Measurements from ENCODE around the gene PPP2R2C.

DNA sequence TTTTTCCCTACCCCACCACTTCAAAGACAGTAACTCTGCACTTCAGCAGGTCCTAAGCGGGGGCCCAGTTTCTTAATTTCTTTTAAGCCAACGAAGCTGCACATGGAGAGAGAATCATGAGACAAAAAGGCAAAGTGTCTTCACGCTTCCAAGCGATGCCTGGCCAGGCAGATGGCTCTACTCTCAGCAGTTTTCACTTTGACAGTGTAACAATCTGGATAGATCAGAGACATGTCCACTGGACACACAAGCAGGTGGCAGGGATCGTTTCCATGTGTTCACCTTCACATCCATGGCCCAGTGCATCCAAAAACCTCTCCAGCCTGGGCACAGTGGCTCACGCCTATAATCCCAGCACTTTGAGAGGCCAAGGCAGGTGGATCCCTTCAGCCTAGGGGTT, 27.8 kb downstream of the PPP2R2C start:
- TF ChIP-seq POLR2A (IDR thresholded peaks at IDR 0.05; ENCODE audit: low read depth, low read length) (no peak), TAF1 (IDR thresholded peaks at IDR 0.05; ENCODE audit: low read depth, low read length) (no peak)
